ENCODE data around the gene ZPBP2. TPM values are rescaled to one million over a fixed set of nuclear protein-coding genes. Genes with fewer than 3 reads are reported as not detected.

The ZPBP2 gene
- total RNA-seq, 1 donor from 2014 or later, result not detected

DNA sequence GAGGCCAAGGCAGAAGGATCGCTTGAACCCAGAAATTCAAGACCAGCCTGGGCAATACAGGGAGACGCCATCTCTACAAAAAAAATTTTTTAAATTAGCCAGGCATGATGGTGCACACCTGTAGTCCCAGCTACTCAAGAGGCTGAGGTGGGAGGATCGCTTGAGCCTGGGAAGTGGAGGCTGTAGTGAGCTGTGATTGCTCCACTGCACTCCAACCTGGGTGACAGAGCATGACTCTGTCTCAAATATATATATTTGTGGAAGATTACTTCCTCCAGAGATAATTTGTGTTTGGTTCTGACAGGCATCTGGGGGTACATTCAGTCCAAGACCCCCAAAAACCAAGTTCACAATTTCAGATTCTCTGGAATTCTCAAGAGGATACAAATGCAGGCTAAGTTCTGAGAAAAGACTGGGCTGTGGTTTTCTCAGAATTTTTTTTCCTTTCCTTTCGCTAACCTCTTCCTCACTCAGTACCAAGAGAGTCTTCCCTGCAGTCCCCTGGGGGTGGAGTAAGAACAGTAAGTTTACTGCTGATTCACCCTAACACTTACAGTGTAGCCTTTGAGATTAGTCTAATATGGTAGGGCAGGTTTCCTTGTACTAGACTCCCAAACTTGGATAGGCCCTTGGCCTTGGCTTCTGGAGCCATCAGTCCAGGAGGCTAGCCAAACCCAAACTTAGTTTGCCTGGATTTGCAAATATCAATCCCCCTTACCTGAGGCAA is 35.3 kb downstream of the ZPBP2 start:
- H3K27me3 Mint-ChIP-seq (ENCODE audit: low read depth), result peaks cover 2% of the 10 kb centered on the region
- TF ChIP-seq, protein P1, sequence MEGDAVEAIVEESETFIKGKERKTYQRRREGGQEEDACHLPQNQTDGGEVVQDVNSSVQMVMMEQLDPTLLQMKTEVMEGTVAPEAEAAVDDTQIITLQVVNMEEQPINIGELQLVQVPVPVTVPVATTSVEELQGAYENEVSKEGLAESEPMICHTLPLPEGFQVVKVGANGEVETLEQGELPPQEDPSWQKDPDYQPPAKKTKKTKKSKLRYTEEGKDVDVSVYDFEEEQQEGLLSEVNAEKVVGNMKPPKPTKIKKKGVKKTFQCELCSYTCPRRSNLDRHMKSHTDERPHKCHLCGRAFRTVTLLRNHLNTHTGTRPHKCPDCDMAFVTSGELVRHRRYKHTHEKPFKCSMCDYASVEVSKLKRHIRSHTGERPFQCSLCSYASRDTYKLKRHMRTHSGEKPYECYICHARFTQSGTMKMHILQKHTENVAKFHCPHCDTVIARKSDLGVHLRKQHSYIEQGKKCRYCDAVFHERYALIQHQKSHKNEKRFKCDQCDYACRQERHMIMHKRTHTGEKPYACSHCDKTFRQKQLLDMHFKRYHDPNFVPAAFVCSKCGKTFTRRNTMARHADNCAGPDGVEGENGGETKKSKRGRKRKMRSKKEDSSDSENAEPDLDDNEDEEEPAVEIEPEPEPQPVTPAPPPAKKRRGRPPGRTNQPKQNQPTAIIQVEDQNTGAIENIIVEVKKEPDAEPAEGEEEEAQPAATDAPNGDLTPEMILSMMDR (IDR thresholded peaks at IDR 0.05), result no peak
- peaks cover 3% of the 10 kb centered on the region for H3K4me1 Mint-ChIP-seq (ENCODE audit: low read depth)
- no peak overlapping the region for H3K27ac Mint-ChIP-seq (ENCODE audit: unreplicated experiment)
- no peaks in the 10 kb centered on the region for H3K9me3 Mint-ChIP-seq (ENCODE audit: low read depth)
- no peak overlapping the region for H3K4me3 Mint-ChIP-seq (ENCODE audit: unreplicated experiment)
- no peak for DNase-seq (ENCODE audit: low spot score)
- peaks cover 3% of the 10 kb centered on the region for H3K36me3 Mint-ChIP-seq (ENCODE audit: low read depth)

DNA sequence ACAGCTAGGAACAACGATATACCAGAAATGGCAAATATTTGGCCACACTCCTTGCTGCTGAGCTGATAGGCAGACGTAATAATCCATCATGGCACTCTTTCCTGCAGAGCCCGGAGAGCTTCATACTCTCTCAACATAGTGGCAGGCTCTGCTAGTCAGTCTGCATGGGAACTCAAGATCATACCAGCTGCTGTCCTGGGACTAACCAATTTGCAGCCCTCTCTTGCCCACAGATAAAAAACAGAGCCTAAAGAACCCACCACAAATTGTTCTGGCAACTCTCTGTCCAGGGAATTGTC is 36.9 kb downstream of the ZPBP2 start:
- H3K9me3 Mint-ChIP-seq (ENCODE audit: low read depth), result no peaks in the 10 kb centered on the region
- TF ChIP-seq, protein P1 (IDR thresholded peaks at IDR 0.05), result no peak
- DNase-seq (ENCODE audit: low spot score), result no peak
- peaks cover 6% of the 10 kb centered on the region for H3K36me3 Mint-ChIP-seq (ENCODE audit: low read depth)
- no peak overlapping the region for H3K4me3 Mint-ChIP-seq (ENCODE audit: unreplicated experiment)
- peaks cover 3% of the 10 kb centered on the region for H3K4me1 Mint-ChIP-seq (ENCODE audit: low read depth)
- no peak overlapping the region for H3K27ac Mint-ChIP-seq (ENCODE audit: unreplicated experiment)
- H3K27me3 Mint-ChIP-seq (ENCODE audit: low read depth), result no peaks in the 10 kb centered on the region

DNA sequence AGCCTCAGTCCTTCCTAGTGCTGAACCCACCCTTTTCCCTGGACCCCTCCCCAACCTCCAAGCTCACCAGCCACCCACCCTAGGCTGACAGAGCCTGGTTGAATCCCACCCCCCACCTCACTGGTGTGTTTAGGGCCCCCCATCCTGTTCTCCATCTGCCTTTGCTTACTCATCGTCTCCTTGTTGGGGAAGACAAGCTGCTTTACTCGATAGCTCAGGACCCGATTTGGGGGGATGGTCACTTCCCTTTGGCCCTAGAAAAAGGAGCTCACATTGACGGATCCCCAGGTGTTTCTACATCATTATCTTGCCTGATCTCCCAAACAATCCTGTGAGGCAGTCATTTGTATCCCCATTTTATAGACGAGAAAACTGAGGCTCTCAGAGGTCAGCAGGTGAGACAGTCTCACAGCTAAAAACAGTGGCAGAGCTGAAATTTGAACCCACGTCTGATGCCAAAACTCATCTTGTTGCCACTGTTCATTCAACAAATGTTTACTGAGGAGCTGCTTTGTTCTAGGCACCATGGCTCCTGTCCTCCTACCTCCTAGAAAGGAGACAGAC is 40.9 kb downstream of the ZPBP2 start:
- TF ChIP-seq, protein P1 (IDR thresholded peaks at IDR 0.05), result no peak
- Mint-ChIP-seq H3K27ac (ENCODE audit: unreplicated experiment) (no peak overlapping the region), H3K4me3 (ENCODE audit: unreplicated experiment) (no peak overlapping the region), H3K9me3 (ENCODE audit: low read depth) (no peaks in the 10 kb centered on the region), H3K4me1 (ENCODE audit: low read depth) (no peaks in the 10 kb centered on the region), H3K27me3 (ENCODE audit: low read depth) (no peaks in the 10 kb centered on the region), H3K36me3 (ENCODE audit: low read depth) (peaks cover 13% of the 10 kb centered on the region)
- no peak for DNase-seq (ENCODE audit: low spot score)

GRCh38 chr17:39913989-39914388 is 46.0 kb downstream of the ZPBP2 start:
- TF ChIP-seq, protein P1 (IDR thresholded peaks at IDR 0.05), result no peak
- H3K36me3 Mint-ChIP-seq (ENCODE audit: low read depth), result peaks cover 17% of the 10 kb centered on the region

DNA sequence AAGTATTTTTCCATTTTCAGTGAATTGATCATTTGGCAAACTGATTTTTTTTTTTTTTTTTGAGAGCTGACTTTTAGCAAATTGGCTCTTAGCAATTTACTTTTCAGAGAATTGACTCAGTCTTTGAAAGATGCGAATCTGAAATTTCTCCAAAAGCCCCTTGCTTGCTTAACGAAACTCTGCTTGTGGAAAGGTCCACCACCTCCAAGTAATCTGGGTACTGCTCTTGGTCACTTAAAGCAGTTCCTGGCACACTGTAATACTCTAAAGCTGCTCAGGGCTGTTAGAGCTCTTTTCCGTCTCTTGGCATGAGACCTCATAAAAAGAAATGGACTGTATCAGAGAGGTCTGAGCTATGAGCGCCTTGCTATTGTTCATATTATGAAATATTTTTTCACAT is 47.6 kb downstream of the ZPBP2 start:
- no peak overlapping the region for H3K4me3 Mint-ChIP-seq (ENCODE audit: unreplicated experiment)
- H3K36me3 Mint-ChIP-seq (ENCODE audit: low read depth), result peaks cover 24% of the 10 kb centered on the region
- no peaks in the 10 kb centered on the region for H3K27me3 Mint-ChIP-seq (ENCODE audit: low read depth)
- H3K9me3 Mint-ChIP-seq (ENCODE audit: low read depth), result no peaks in the 10 kb centered on the region
- no peak for DNase-seq (ENCODE audit: low spot score)
- TF ChIP-seq, protein P1 (IDR thresholded peaks at IDR 0.05), result no peak
- H3K4me1 Mint-ChIP-seq (ENCODE audit: low read depth), result no peaks in the 10 kb centered on the region
- H3K27ac Mint-ChIP-seq (ENCODE audit: unreplicated experiment), result no peak overlapping the region

More at GRCh38 chr17:39913989-39914388, 46.0 kb downstream of the ZPBP2 start:
- Mint-ChIP-seq H3K27ac (ENCODE audit: unreplicated experiment) (no peak overlapping the region), H3K9me3 (ENCODE audit: low read depth) (no peaks in the 10 kb centered on the region), H3K4me1 (ENCODE audit: low read depth) (no peaks in the 10 kb centered on the region), H3K27me3 (ENCODE audit: low read depth) (no peaks in the 10 kb centered on the region), H3K4me3 (ENCODE audit: unreplicated experiment) (no peak overlapping the region)
- DNase-seq (ENCODE audit: low spot score), result no peak

Data from chondrocyte (in vitro differentiated cells).